H1 (cell line): ENCODE results near the gene KRT77. TPM values are rescaled to one million over a fixed set of nuclear protein-coding genes. Genes with fewer than 3 reads are reported as not detected.

Source experiments
- CEBPB ChIP-seq: IDR thresholded peaks from 2 replicates; pipeline ENCODE4 v1.6.1; 2012; ENCODE audit warnings: low read depth, low read length
- CTBP2 ChIP-seq: IDR thresholded peaks from 2 replicates; pipeline ENCODE4 v1.7.0; 2011; ENCODE audit warnings: borderline replicate concordance, mild to moderate bottlenecking, moderate library complexity, mixed read lengths, low read length; ENCODE audit not compliant: insufficient read depth, insufficient read length
- E2F6 ChIP-seq: IDR thresholded peaks from 2 replicates; pipeline ENCODE4 v1.6.1; 2012; ENCODE audit warnings: inconsistent platforms
- HDAC2 ChIP-seq, 2 experiments: fragments of 300-600 bp in 1 of 2; sonication (generic) in 1 of 2; IDR thresholded peaks; 2 replicates each; pipeline ENCODE4 v1.6.1; 2011 to 2012; ENCODE audit warnings: low read depth in 2 of 2, low read length in 2 of 2, mild to moderate bottlenecking in 2 of 2, moderate library complexity in 2 of 2, borderline replicate concordance in 1 of 2, inconsistent platforms in 1 of 2
- KDM5A ChIP-seq: fragments of 200-600 bp; IDR thresholded peaks from 2 replicates; pipeline ENCODE4 v1.7.1; 2012; ENCODE audit warnings: mild to moderate bottlenecking, low read length, inconsistent platforms, mixed read lengths
- NANOG ChIP-seq: IDR thresholded peaks from 2 replicates; pipeline ENCODE4 v1.6.1; 2011; ENCODE audit warnings: low read length, low read depth, mild to moderate bottlenecking, inconsistent platforms; ENCODE audit not compliant: insufficient read depth, poor library complexity, severe bottlenecking
- PHF8 ChIP-seq: fragments of 200-600 bp; sonication (generic); conservative IDR thresholded peaks from 2 replicates; pipeline ENCODE4 v1.7.1; 2012; ENCODE audit warnings: low read depth, mild to moderate bottlenecking, inconsistent platforms, low read length, moderate library complexity
- polyA plus RNA-seq, 7 experiments: library from polyadenylated mRNA; depleted of rRNA in 3 of 7; stranded (reverse) in 5 of 7; unstranded in 2 of 7; fragments of >200 nt in 5 of 7; fragments of 200-250 nt in 2 of 7; gene quantifications; 1 replicate in 5 of 7; 2 replicates in 1 of 7; 4 replicates in 1 of 7; pipeline versions ENCODE4 v1.2.1 to v1.2.3, GENCODE V29; 2011 to 2013; ENCODE audit warnings: missing spikeins in 2 of 7, mixed read lengths in 2 of 7
- total RNA-seq: library from RNA; stranded (reverse); fragmentation: NEBNext Ultra II Directional; extraction: Animal tissue kit (Norgen Biotek cat#: 25700); gene quantifications from 2 replicates; pipeline ENCODE4 v1.2.1, GENCODE V29; 2021

The KRT77 gene
- total and polyA plus RNA-seq, 2 of the 8 experiments (the other 6 are each of a cell fraction or from before 2014, with no cell fraction given), result 0.02 TPM; not detected in 1

GRCh38 chr12:52659951-52660350, 43.4 kb downstream of the KRT77 start (continued):
- TF ChIP-seq CTBP2 (no peak), PHF8 (no peak), HDAC2 (IDR thresholded peaks at IDR 0.05; ENCODE audit: borderline replicate concordance in 1 of 2, low read depth in 2 of 2, low read length in 2 of 2) (no peak), CEBPB (no peak), KDM5A (no peak), NANOG (no peak), E2F6 (no peak)
